GM21717 (cell line): Measurements from ENCODE around the gene NFYA.

Source experiments
- ATAC-seq: cut with Tn5 transposase; IDR thresholded peaks from one replicate; pipeline ENCODE4 v1.9.1; 2021; ENCODE audit warnings: mild to moderate bottlenecking, moderate library complexity; ENCODE audit not compliant: unreplicated experiment

The NFYA gene

GRCh38 chr6:41072836-41073202 lies at the start of gene NFYA:
TSS of gene NFYA (plus strand) at chr6:41072974. CDS start at chr6:41079090, 6,116 bp downstream.
- ATAC-seq, result peak; percentile 60

- ATAC-seq, result no peak
These were observed 49.7 kb upstream of the NFYA start for GRCh38 chr6:41023114-41023513.

GRCh38 chr6:41025966-41026530 lies 46.7 kb upstream of the NFYA start:
- ATAC-seq, result no peak

GRCh38 chr6:41027241-41027640 lies 45.5 kb upstream of the NFYA start:
- no peak for ATAC-seq

- ATAC-seq, result peak; percentile 76
These were observed 44.8 kb upstream of the NFYA start for GRCh38 chr6:41027799-41028560.

- peak; percentile 22 for ATAC-seq
These were observed 44.0 kb upstream of the NFYA start for GRCh38 chr6:41028561-41029412.

GRCh38 chr6:41032830-41033229 lies 39.9 kb upstream of the NFYA start:
- ATAC-seq, result no peak

GRCh38 chr6:41033776-41034175 lies 39.0 kb upstream of the NFYA start:
- ATAC-seq, result no peak

GRCh38 chr6:41036186-41036585 lies 36.6 kb upstream of the NFYA start:
- no peak for ATAC-seq

GRCh38 chr6:41036601-41037000 lies 36.2 kb upstream of the NFYA start:
- no peak for ATAC-seq

- ATAC-seq, result no peak
These were observed 35.5 kb upstream of the NFYA start for GRCh38 chr6:41037107-41037900.

- ATAC-seq, result no peak
These were observed 34.6 kb upstream of the NFYA start for GRCh38 chr6:41038205-41038604.

GRCh38 chr6:41039060-41039998 lies 33.4 kb upstream of the NFYA start, which contains the start of gene UNC5CL:
TSS of gene UNC5CL (minus strand) at chr6:41039221. CDS start at chr6:41035074, 4,147 bp downstream.
- ATAC-seq, result no peak

- no peak for ATAC-seq
These were observed 32.5 kb upstream of the NFYA start for GRCh38 chr6:41040101-41040939.

GRCh38 chr6:41040940-41041536 lies 31.7 kb upstream of the NFYA start:
- no peak for ATAC-seq

GRCh38 chr6:41042226-41043055 lies 30.3 kb upstream of the NFYA start, which contains the start of gene TSPO2:
TSS of gene TSPO2 (plus strand) at chr6:41042467. CDS start at chr6:41042986, 519 bp downstream.
- ATAC-seq, result no peak

- no peak for ATAC-seq
These were observed 29.6 kb upstream of the NFYA start for GRCh38 chr6:41043151-41043550.
